ENCODE data around the gene OGFOD2. TPM values are rescaled to one million over a fixed set of nuclear protein-coding genes. Genes with fewer than 3 reads are reported as not detected.

Gene OGFOD2
- total RNA-seq, 1 experiment from 2014 or later, result 35.6 TPM

GRCh38 chr12:122979001-122979907 is 4.2 kb downstream of the OGFOD2 start:
- Histone ChIP-seq H3K4me1 (ENCODE audit: insufficient read depth, low read length) (peaks cover 30% of the 10 kb centered on the region), H3F3A (ENCODE audit: low read length, unreplicated experiment) (no peaks in the 10 kb centered on the region), H4K20me1 (ENCODE audit: low read length) (no peaks in the 10 kb centered on the region), H3K79me2 (ENCODE audit: low read length) (peaks cover 72% of the 10 kb centered on the region), H3K4me2 (ENCODE audit: low read length) (peak overlapping the region; percentile 99), H3K4me3 (ENCODE audit: low read length) (peak overlapping the region; percentile 85), H2AFZ (ENCODE audit: low read length) (peak overlapping the region; percentile 89), H3K36me3 (ENCODE audit: low read depth, low read length) (peaks cover 2% of the 10 kb centered on the region; the same call in 1 of the 2 replicates), H3K27me3 (ENCODE audit: low read length) (no peaks in the 10 kb centered on the region), H3K9me3 (ENCODE audit: low read length) (no peaks in the 10 kb centered on the region), H3K9ac (ENCODE audit: low read length) (peak overlapping the region; percentile 95), H3K27ac (ENCODE audit: low read length) (no peak overlapping the region; the same call in 1 of the 2 replicates), H3K9me2 (replicated peaks; ENCODE audit: low read length) (no peaks in the 10 kb centered on the region)
- BruUV-seq (replicated peaks), result no TSS peak
- ChIA-PET CTCF (no interaction called here), POLR2A (ENCODE audit: unreplicated experiment) (no interaction called here)
- intact Hi-C loops (cut with micrococcal nuclease), result no loop called here
- DNase-seq (no peak), ATAC-seq (no peak)
- no peak for TF ChIP-seq EZH2 (IDR thresholded peaks at IDR 0.05; ENCODE audit: low read length, unreplicated experiment)
- TF ChIP-seq CTCF (conservative IDR thresholded peaks at IDR 0.05; ENCODE audit: low read depth, low read length), result no peak
- no peak for TF ChIP-seq EZH2phosphoT487 (IDR thresholded peaks at IDR 0.05; ENCODE audit: borderline replicate concordance, low read length)

- Histone ChIP-seq H3K4me1 (ENCODE audit: insufficient read depth, low read length) (peaks cover 30% of the 10 kb centered on the region), H3K9me2 (replicated peaks; ENCODE audit: low read length) (no peaks in the 10 kb centered on the region), H4K20me1 (ENCODE audit: low read length) (no peaks in the 10 kb centered on the region), H3K79me2 (ENCODE audit: low read length) (peaks cover 72% of the 10 kb centered on the region), H3K9ac (ENCODE audit: low read length) (peak overlapping the region; percentile 95), H3K9me3 (ENCODE audit: low read length) (no peaks in the 10 kb centered on the region), H3K27me3 (ENCODE audit: low read length) (no peaks in the 10 kb centered on the region), H3K4me3 (ENCODE audit: low read length) (peak overlapping the region; percentile 85), H3K4me2 (ENCODE audit: low read length) (peak overlapping the region; percentile 99), H2AFZ (ENCODE audit: low read length) (peak overlapping the region; percentile 89), H3K36me3 (ENCODE audit: low read depth, low read length) (peaks cover 2% of the 10 kb centered on the region; the same call in 1 of the 2 replicates), H3K27ac (ENCODE audit: low read length) (peak overlapping the region; percentile 20; the same call in 1 of the 2 replicates), H3F3A (ENCODE audit: low read length, unreplicated experiment) (no peaks in the 10 kb centered on the region)
- ChIA-PET POLR2A (ENCODE audit: unreplicated experiment) (no interaction called here), CTCF (no interaction called here)
- BruUV-seq (replicated peaks), result TSS peak; percentile 35
- DNase-seq, result no peak
- TF ChIP-seq EZH2phosphoT487 (IDR thresholded peaks at IDR 0.05; ENCODE audit: borderline replicate concordance, low read length), result no peak
- TF ChIP-seq CTCF (conservative IDR thresholded peaks at IDR 0.05; ENCODE audit: low read depth, low read length), result no peak
- TF ChIP-seq EZH2 (IDR thresholded peaks at IDR 0.05; ENCODE audit: low read length, unreplicated experiment), result no peak
- intact Hi-C loops (cut with micrococcal nuclease), result no loop called here
- ATAC-seq, result no peak
These were observed 4.8 kb downstream of the OGFOD2 start for GRCh38 chr12:122979908-122980182.
